ENCODE data around the gene RAMP1.
"Not testable (repeated sequence)": the region's sequence is repeated elsewhere in the genome, so short reads cannot be mapped to it uniquely, and the experiment has no call there.

The RAMP1 gene

DNA sequence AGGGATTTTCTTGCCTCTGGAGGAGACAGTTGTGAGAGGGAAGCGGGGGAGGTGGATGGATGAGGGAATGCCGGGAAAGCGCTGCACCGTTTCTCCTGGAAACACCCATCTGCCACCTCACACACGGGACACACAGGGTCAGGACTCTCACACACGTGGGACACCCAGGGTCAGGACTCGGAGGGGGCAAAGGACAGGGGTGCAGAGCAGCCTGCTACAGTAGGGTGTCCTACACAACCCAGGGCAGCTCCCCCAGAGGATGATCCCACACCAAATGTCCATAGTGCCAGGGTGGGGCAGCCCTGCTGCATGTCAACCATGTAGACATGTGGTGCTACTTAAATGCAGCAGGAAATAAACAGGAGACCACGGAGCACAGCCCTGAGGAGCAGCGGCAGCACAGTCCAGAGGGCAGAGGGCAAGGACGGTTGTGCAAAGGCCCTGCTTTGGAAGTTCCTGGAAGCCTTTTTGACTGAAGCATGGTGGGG is 5.1 kb downstream of the RAMP1 start:
- no peak for DNase-seq

DNA sequence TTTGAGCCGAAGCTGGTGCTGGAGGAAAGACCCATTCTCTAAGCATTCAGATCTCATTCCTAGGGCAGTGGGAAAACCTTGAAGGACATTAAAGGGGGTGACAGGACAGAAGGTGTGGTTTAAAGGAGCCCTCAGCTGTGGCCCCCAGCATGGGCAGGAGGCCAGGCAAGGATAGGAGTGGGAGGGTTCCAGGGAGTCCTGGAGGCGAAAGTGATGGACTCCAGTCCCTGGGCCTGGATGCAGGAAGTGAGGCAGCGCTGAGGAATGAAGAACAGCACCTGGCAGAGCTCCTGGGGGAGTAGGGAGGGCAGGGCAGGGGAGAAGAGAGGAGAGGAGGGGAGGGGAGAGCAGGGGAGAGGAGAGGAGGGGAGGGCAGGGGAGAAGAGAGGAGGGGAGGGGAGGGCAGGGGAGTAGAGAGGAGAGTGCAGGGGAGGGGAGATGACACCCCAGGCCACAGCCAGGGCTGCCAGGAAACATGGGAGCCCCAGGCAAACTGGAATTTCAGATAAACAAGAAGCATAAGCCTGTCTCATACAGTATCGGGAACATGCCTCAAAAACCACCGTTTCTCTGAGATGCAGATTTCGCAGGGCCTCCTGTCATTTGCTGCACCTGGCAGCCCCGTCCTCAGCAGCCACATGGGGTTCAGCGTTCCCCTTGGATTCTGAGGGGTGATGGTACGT is 5.7 kb downstream of the RAMP1 start:
- peak; percentile 72 for DNase-seq

DNA sequence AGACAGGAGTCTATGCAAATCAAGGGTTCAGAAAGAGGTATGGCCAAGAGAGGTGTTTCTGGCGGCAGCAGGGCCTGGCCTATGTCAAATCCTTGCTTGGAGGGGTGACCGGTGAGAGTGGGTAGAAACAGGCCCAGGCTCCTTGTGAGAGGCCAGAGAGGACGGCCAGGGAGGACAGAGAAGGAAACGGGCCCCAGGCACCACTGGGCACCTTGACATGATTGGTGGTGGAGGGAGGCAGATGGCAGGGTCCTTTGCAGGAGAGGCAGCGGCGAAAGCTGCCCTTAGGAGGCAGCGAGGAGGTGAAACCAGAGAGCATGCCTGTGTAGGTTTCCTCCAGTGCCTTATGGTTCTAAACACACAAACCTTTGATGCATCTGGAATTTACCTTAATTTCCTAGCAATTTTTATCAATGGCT is 6.2 kb downstream of the RAMP1 start:
- peak; percentile 72 for DNase-seq

DNA sequence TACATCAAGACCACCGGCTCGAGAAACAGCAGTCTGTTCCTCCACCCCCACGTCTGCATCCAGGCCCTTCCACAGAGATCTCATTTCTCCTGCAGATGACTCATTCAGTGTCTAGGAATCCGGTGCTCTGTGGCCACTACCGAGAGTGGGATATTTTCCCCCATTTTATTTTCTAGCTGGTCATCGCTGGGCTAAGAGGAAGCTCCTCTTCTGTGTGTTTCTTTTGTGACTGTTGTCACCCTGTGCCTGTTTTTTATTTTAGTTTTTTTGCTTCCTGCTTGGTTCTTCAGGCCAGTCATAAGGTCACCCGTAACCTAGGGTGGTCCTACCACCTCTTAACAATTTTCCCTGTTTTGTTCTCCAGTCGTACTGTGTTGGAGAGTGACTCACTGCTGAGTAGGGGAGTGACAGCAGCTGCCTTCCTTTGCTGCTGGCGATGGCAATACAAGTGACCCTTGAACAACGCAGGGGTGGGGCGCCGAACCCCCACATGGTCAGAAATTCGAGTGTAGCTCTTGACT is 6.7 kb downstream of the RAMP1 start:
- no peak for DNase-seq

DNA sequence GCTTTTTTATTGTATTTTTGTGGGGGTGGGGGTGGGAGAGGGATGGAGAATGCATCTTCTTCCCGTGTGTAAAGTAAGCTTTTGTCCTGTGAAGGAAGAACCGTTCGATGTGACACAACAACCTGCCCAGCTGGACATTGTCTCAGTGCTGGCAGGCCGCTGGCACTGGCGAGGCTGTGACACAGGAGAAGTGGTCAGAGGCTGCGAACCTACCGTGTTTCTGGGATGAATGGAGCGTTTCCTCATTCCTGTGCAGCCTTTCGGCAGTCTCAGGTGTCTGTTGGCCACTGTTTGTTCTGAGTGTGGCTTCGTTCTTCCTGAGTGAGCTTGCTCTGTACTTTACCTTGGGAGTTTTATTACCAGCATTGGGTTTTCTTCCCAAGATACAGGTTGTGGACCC is 8.0 kb downstream of the RAMP1 start:
- DNase-seq, result peak; percentile 24

DNA sequence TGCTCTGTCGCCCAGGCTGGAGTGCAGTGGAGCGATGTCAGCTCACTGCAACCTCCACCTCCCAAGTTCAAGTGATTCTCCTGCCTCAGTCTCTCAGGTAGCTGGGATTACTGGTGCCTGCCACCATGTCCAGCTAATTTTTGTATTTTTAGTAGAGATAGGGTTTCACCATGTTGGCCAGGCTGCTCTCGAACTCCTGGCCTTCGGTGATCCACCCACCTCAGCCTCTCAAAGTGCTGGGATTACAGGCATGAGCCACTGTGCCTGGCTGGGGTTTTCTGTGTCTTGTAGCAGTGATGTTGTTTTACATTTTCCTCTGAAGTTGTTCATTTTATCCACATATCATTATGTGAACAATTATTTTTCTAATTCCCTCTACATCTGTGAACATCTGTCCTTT is 8.7 kb downstream of the RAMP1 start:
- not testable (repeated sequence) for DNase-seq

DNA sequence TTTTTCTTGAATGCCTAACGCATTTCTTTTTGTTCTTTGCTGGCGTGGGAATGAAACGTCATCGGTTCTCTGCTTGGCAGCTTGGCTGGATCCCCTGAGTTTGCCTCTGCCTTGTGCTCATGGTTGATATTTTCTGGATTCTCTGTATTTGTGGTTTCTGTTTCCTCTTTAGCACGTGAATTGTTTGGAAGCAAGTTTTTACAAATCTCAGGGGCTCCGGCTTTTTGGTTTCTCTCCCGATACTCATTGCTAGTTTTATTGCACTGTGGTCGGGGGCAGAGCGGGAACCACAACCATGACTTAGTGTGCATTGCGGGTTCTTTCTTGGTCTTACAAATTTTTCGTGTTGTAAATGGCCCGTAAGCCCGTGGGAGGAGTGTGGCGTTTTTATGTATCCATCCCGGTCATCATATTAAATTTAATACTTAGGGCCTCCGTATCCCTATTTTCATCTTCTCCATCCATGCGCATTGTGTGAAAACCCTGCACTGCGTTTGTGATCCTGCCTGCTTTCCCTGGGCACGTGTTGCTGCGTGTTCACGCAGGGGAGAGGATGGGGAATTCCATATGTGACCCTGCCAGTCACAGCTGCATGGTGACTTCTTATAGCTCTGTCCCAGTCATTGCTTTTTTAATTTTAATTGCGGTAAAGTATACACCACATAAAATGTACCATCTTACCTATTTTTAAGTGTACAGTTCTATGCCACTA is 9.4 kb downstream of the RAMP1 start:
- no peak for DNase-seq

DNA sequence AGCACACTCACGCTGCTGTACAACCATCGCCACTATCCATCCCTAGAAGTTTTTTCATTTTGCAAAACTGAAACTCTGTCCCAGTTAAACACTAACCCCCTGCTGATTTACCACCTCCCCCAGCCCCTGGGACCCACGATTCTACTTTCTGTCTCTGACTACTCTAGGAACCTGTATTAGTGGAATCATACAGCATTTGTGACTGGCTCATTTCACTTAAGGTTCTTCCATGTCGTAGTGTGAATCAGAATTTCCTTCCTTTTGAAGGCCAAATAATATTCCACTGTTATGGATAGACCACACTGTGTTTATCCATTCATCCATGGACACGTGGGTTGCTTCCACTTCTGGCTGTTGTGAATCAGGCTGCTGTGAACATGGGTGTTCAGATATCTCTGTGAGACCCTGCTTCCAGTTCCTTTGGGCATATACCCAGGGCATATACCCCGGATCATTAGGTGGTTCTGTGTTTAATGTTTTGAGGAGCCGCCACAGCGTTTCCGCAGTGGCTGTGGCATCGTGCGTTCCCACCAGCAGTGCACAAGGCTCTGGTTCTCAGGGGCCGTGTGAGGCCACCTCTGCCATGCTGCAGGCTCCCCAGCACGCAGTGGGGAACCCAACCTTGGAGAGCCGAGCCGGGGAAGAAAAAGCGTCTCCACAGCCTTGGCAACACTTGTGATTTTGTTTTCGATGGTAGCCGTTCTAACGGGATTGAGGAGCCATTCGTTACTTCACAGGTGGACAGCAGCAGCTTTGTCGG is 10.1 kb downstream of the RAMP1 start:
- no peak for DNase-seq

DNA sequence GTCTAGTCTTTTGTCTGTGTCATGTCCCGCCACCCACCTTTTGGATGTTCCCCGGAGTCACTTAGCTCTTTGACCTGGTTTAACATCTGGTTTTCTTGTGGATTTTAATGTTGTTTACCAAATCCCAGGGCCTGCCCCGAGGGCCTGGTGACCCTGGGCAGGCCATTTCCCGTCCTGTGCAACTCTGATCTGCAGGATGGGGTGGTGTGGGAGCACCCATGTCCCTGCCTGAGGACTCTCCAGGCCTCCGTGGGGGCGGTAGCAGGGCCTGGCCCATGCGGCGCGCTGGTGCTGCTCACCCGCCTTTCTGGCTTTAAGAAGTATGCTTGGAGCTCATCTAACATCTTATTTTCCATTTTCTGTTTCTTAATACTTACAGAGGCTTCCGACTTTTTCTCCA is 10.7 kb downstream of the RAMP1 start:
- DNase-seq, result no peak

DNA sequence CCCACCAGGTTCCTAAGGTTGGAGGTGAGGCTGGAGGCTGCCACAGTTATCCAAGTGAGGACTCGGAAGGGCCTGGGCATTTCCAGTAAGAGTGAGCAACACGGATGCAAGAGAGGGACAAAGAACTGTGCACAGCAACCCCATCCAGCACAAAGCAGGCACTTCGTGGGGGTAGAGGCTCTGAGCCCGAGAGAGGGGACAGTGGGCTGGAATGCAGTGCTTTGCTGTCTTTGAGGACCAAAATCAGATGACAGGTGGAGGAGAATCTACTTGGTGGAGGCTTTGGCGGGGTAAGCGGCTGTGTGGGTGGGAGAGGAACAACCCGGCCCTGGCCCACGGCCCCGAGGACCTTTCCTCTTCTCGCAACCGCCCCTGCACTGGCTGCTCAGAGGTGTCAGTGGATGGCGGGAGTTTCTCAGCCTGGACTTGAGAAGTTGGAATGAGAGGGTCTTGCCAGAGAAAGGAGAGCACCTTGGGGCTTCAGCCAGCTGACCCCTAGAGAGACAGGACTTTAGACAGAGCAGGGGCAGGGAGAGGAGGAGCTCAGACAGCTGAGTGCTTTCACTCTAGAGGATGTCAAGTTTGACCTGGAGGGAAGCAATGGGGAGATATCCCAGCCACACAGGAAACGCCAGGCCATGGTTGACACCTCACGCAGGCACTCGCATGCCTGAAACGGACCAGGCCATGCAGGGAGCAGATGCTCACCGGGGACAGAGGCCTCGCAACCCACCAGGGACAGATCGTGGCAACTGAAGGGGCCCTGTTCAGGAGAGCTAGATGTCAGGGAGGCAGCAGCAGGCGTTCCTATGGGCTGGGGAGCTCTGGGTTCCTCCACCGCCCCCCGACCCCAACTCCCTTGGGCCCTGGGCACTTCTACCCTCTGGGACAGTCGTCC is 11.6 kb downstream of the RAMP1 start:
- DNase-seq, result no peak

DNA sequence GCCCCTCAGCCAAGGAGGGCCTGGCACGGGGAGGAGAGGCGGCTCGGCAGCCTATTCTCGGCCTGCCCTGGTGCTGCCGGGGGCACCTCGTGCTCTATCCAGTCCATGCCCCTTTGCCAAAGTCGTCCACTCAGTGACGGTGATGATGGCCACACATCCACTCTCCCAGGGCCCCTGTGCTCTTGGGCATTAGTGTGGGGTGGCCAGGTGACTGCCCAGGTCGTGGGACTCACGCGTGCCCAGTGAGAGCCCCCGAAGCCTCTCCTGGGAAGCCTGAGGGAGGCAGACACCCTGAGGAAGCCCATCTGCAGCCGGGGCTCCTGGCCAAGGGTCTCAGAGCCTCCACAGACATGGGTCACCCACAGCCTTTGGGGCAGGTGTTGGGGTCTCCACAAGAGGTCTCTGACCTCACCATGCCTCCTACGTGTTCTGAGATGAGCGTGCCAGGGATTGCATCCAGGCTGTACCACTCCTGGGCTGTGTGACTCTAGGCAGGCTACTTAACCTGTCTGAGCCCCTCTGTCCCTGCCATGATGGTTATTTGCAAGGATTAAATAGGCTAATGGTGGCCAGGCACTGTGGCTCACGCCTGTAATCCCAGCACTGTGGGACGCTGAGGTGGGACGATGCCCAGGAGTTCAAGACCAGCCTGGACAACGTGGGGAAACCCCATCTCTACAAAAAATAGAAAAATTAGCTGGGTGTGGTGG is 12.9 kb downstream of the RAMP1 start:
- DNase-seq, result no peak

DNA sequence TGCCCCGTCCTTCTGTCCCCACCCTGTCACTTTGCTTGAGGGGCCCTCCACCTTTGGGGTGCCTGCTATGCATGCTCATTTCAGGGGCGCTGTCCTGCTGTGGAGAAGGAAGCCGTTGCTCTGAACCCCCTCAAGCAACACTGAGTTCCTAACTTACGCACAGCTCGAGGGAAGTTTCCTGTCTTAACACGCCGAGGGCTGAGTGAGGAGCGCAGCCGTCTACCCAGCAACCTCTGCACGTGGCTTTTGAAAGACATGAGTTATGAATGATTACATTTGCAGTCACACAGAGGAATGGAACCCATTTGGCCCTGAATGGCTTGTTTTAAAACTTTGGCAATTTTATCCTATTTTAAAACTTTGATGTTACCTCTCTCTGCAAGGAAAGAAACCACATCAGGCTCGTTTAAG is 14.0 kb downstream of the RAMP1 start:
- DNase-seq, result no peak

DNA sequence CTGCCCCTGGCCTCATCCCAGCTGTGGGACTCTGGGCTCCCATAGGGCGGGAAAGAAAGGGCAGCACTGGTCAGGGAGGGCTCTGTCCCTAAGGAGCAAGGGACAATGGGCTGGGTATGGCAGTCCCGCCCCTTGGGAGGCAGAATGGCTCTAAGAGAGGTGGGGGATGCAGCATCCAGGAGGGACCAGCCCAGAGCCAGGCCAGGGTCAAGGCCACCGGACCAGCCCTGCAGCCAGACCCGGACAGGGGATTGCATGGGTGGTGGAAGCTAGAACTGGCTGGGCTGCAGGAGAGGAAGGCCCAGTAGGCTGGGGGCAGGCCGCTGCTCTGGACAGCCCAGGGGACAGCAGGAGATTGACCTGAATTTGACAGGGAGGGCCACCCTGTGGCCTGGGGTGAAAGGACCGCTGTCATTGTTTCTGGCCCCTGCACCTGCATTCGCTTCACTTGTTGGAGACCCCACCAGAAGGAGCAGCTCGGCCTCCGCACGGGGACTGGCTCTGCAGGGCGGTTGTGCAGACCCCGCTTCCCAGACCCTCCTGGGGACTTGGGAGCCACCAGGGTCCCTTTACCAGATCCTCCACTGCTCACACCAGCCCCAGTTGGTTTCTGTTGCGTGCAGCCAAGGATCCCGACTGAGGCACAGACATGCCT is 14.6 kb downstream of the RAMP1 start:
- DNase-seq, result no peak

DNA sequence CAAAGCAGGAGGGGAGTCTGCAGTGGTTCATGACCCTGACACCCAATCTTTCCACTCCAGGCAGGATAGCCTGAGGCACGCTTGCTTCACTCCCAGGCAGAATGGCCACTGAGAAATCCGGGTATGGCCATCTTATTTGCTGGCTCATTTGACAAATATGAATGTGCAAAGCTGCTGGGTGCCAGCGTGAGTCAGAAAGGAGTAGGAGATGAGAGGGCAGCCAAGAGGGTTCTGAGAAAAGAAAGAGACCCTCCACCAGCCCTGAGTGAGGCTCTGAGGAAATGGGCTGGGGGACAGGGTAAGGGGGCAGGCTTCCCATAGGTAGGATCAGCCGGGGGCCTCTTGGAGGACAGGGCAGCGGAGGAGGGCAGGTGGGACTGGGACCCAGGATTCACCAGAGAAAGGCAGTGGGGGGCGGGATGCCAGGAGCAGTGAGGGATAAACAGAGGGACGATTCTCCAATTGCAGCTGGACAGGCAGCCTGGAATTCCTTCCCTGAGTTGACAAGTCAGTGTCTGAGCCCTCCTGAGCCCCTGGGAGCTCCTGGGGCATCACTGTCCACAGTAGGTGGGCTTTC is 15.2 kb downstream of the RAMP1 start:
- DNase-seq, result no peak

DNA sequence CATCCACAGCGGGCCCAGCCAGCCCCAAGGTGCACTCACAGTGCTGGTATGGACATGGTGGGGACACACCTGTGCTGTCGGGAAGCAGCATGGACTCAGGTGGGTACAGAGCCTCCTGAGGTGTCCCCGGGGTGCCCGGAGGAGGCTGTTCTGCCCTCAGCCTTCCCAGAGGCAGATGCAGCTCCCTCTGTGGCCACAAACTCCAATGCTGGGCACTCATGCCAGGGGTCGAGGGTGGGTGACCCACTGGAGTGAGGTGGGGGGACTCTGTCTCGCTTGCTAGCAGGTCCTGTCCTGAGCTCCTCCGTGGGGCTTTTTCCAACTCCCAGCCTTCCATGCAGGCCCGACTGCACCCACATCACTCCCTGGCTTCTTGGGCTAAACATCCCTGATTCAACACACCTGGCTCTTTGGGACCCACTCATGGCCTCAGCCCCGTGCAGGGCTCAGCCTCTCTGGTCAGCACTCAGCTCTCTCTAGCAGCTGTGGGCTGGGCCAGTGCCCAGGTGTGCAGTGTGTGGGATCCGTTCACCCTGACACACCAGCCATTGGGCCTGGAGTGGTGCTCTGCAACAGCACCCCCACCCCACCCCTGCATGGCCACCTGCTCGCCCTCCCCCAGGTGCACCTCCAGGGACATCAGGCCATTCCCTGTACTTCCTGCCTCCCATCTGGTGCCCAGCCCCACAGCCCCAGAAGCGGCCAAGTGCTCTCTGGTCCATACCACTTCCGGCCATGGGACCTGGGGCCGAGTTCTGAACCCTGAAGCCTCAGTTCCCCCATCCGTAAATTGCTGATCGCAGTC is 16.0 kb downstream of the RAMP1 start:
- no peak for DNase-seq

DNA sequence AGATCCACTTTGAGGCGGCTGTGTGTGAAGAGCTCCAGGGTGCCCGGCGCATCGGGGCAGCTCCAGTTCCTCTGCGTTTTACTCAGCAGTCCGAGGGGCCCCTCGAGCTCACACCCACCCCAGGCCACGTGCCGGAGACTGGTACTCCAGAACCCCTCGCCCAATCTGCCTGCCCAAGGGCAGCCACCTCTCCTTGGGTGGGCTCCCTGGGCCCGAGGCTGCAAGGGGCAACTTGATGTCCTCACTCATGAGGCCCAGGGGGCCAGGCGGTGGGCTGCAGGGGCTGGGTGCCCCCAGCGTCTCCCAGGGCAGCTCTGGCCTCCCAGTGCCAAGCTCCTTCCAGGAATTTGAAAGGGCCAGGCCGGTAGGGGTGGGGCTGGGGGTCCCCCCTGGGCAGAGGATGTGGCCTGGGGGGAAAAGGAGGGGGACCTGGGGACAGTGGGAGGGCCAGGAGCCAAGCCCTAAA is 16.7 kb downstream of the RAMP1 start:
- no peak for DNase-seq

DNA sequence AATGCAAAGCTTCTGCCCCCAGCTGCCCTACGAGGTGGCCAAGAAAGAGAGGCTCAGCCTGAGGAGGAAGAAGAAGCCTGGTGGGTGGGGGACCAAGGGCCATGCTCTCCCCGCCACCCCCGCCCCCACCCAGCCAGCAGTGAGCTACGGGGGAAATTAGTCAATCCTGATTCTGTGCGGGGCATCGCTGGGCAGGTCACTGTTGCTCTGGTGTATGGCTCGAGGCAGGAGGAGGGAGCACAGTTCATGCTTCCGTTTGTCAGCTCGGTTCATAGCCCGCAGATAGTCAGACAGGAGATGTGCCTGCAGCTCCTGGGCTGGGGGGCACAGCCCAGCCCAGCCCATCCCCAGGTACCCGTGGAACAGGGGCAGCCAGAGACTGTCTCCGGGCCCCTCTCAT is 17.1 kb downstream of the RAMP1 start:
- no peak for DNase-seq

DNA sequence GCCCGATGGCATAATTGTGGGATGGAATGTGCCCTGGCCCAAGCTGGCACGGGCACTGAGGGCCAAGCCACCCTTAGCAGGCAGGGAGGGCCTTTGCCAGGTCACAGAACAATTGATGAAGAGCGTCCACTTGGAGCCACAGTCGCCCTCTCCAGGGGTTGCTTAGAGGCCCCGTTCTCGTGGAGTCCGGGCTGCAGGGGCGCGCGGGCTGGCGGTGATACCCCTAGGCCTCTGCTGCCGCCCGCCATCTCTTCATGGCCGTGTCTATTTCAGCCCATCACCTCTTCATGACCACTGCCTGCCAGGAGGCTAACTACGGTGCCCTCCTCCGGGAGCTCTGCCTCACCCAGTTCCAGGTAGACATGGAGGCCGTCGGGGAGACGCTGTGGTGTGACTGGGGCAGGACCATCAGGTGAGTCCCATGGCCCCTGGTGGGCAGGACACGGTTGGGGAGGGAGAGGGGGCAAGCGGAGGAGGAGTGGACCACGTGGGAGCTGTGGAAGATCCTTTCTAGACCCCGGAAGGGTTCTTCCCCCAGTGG is 17.6 kb downstream of the RAMP1 start:
- DNase-seq, result no peak

DNA sequence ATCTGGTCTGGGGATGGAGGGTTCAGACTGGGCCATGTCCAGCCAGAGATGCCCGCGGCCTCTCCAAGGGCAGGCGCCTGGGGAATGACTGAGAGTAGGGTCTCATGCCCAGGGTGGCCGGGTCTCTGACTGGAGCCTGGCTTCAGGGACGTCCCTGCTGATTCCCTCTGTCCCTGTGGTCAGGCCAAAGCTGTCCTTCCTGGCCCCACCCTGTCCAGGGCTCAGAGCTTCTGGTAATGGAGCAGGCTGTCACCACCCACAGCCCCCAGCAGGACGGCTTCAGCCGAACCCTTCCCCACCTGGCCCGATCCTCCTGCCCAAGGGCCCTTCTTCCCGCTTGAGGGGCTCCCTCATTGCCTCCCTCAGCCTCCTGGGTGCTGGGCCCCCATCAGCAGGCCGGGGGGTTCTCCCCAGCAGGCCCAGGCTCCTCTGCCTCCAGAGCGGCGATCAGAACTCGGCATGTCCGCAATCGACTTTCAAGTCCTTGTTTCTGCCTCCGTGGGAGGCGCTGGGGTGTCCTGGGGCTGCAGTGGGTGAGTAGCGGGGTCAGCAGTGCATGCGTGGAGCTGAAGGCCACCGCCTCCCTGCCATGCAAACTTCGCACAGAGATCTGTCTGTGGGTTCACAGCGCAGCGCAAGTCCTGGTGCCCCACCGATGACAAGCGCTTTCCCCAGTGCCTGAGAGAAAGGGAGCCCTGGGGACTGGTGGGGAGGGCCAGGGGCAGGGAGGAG is 18.3 kb downstream of the RAMP1 start:
- no peak for DNase-seq
